Daoy (cell line): ENCODE results near the gene CTBP2. TPM values are rescaled to one million over a fixed set of nuclear protein-coding genes. Genes with fewer than 3 reads are reported as not detected.

Experiments used
- DNase-seq: peaks from one replicate; pipeline ENCODE4 v3.0.0-alpha.2; 2015; ENCODE audit warnings: low read depth
- total RNA-seq: library from RNA; depleted of rRNA; stranded (reverse); fragments of >200 nt; shearing (Covaris generic); gene quantifications from 2 replicates; pipeline ENCODE4 v1.2.3, GENCODE V29; 2014

Gene CTBP2
- total RNA-seq, 1 experiment from 2014 or later = 48.0 TPM

DNA sequence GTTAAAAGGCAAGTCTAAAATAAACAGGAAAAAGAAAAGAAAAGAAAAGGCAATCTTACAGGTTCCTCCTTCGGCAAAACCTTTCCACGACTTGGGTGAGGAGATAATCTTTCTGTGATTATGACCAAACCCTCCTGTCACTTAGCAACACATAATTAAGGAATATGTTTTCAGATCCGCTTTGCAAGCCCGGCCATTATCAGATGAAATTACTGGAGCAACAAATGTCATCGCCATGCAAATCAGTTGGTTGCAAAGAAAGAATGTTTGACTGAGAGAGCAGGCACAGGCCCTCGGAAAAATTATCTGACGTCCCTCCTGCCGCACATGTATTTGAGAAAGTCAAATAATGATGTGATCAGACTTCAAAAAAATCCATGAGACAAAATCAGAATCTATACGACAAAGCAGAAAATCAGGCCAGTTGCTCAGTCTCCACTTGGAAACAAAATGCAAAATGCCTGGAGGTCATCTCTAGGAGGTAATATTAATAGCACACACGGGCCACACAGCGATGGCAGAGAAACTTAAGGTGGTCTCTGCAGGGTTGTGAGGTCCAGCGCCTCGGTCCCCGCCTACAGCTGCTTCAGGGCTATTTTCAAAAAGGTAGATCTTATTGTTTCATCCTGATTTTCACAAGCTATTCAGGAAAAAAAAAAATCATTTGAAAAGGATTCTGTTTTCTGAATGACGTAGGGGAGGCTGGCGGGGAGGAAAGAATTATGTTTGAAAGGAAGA, 135.7 kb downstream of the CTBP2 start:
- DNase-seq = no peak

DNA sequence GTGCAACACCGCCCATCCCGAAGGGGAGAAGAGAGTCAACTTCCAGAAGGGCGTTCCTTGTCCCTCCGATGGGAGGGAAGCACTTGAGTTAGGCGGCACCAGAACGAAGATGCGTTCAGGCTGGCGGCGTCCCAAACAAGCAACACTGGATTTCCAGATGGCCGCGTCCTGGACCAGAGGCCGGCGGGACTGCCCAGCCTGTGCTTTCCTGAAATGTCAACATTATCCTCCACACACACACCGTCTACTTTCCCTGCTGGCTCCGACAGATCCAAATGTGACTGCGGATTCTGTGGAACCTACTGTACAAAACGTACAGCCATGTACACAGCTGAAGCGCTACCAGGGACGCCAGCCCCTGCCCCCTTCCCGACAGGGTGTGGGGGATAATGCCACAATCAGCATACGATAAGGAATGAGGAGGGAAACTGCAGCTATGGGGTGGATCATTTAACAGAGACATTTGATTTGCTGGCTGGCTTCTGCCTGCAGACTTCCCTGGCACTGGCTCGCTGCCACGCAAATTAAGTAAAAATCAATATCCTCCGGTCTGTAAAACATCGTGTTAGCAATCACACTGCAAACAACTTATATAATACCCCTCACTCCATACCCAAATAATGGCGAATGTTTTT, 136.4 kb downstream of the CTBP2 start:
- no peak for DNase-seq

DNA sequence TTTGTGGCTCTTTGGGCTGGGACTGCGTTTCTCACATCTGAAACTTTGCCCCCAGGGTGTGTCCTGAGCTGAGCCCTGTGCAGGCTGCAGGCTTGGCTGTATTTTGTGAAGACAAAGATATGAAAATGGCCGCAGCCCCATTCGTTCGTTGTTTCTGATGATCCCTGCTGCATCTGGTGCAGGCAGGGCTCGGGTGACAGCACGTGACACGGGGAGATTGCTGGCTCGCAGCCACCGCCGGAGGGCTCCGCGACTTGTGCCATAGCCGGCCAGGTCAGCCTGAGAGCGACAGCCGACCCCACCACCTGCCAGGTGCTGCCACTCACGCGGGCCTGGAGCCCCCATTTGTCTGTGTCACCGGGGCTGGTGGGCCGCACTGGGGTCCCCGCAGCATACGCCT, 137.1 kb downstream of the CTBP2 start:
- DNase-seq = no peak

DNA sequence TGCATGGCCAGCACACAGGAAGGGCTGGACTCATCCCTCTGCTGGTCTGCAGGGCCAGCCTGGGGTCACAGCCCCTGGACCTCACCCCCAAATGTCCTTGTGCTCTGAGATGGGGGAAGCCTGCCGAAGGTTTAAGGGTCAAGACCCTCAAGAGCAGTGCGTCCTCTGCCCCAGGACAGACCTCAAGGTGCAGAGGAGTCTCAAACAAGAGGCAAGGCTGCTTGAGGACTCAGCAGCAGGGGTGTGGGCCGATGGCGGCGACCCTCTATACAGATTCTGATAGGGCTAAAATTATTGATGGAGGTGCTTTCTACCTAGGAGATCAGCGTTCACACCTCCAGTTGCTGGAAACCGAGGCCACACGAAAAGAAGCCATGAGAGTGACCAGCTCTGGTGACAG, 137.7 kb downstream of the CTBP2 start:
- DNase-seq = no peak

DNA sequence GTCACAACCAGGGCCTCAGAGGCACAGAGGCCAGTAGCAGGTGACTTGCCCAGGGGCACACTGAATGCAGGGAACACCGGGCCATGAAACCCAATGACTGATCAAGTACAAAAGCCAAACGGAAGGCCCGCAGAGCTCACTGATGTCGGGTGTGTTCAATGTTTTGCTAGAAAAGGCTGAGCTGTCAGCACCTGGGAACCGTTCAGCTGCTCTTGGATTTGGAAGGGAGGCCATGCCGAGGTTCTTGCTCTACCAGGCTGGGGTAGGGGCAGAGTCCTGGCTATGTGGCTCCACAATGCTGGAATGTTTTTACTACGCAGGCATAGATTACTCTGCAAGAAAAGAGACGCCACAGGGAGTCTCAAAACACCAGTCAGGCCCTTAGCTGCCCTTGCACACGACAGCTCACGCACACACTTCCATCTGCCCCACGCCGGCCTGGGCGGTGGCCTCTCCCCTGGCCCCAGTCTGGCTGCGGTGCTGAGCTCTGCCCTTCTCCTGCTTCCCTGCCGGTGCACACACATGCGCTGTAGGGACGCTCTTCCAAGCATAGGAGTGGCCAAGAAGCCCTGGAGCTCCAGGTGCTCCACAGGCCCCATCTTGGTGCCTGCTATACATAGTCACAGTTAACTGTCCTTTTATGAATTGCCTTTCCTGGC, 138.5 kb downstream of the CTBP2 start:
- DNase-seq = no peak

DNA sequence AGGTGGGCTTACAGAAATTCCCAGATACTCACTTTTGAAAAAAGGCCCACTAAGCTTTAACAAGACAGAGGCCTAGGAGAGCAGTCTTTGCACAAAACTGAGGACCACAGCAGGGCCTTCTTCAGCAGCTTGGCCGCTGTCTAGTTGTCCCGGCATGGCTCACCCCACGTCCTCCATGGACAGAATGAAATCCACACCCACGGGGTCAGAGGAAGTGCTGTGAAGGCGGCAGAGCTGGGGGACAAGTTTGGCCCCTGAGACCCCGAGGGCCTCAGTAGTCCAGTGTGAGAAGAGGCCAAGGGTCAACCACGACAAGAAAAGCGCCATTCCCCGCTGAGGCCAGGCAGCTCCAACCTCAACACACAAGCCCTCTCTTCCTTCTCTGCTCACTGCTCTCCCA, 139.5 kb downstream of the CTBP2 start:
- DNase-seq = no peak

DNA sequence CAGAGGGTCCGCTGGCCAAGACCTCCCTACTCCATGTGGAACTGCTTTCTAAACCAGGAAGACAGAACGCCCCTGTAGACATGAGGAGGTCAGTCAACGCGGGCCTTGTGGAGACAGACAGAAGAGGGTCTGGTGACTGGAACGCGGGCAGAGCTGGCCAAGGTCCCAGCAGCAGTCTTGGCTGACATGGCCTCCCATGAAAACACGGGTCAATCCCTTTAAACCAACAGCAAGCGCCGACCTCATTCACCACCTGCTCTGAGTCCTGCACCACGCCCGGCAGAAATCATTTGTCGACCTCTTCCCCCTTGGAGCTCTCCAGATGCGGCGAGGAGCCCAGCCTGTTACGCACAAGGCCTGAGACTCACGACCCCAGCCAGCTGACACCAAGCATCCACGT, 140.0 kb downstream of the CTBP2 start:
- no peak for DNase-seq

DNA sequence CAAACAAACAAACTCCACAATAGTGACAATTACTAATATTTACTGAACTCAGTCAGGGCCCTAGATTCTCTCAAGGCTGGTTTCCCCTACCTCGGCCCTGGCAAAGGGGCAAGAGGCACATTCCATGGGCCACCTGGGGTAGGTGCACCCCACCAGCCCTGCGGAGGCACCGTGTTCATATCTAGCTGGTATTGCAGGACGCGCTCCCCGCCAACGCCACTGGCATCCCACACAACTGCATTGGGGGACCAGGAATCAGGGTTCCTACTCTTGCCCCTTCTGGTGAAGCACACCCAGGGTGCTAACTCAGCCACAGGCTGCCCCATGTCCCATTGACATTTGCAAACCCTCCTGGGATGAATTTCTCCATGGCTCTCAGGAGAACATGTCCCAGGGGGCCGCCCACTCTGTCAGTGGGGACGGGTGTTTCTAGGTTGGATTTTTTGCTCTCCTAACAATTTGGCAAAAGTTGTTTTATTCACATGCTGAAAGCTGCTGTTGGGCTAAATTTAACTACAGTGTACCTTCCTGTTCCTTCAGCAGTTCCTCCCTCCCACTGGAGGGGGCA, 141.7 kb downstream of the CTBP2 start:
- no peak for DNase-seq

DNA sequence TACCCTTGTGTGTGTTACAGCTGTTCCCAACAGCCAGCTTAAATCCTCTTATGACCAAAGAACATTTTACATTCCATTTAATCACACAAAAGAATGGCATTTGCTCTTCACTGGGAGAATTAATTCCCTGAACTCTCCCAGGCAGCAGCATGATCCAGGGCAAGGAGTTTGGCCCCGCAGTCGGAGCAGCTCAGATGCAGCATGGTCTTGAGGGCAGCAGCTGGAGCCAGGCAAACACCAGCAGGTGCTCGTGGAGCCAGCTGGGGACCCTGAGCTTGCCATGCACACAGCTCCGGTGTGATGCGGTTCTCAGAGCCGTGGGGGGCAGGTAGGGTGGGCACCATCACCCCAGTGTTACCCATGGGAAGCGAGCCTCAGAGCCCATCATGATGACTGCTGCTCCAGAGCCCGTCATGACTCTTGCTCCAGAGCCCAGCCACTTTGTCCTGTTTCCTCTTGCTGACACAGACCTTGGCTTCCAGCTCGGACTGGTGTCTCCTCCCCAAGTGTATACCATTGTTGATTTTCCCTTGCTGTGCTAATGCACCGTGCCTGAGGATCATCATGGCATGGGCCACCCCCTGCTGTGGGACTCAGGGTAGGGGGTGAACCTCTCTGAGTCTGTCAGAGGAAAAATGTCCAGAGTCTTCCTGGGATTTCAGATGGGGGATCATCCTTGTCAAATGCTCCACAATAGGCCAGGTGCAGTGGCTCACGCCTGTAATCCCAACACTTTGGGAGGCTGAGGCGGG, 142.6 kb downstream of the CTBP2 start:
- DNase-seq = no peak

DNA sequence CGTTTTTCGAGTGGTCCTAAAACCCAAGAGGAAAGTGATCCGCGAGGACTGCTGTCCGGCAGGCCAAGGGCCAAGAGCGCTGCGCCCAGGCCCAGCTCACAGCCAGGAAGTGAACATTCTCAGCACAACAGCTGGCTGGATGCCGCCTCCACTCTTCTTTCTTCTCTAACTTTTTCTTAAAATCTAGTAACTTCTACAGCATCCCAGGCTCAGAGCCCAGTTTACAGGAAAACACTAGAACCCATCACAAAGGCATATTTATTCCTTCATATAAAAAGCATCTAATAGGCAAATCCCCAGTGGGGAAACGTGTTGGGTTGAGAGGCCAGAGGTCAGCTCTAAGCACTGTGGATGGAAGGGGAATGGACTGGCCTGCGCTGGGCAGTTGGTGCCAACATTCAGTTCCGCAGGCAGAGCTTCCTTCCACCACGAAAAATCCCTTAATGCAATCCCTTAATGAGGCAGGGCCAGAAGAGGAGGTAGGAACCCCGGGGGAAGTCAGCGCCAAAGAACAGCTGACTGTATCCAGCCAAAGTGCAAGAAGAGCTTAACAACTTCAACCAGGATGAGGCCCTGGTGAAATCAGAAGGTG, 143.7 kb downstream of the CTBP2 start:
- no peak for DNase-seq

DNA sequence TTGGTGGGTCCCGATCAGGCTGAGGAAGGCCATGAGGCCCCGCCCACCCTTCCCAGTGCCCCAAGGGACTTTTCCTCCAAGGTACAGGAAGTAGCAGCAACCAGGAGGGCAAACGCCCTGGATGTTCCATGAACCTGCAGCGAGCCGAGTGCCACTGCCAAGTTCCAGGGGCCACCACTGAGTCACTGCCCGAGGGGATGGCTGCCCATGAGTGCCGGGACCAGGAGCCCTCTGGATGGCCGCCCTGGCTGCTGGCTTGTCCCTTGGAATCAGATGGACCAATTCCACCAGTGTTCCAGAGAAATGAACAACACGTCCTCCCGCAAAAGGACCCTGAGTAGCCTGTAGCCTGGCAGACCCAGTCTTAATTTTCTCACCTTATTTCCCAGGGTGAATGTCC, 144.2 kb downstream of the CTBP2 start:
- DNase-seq = no peak

DNA sequence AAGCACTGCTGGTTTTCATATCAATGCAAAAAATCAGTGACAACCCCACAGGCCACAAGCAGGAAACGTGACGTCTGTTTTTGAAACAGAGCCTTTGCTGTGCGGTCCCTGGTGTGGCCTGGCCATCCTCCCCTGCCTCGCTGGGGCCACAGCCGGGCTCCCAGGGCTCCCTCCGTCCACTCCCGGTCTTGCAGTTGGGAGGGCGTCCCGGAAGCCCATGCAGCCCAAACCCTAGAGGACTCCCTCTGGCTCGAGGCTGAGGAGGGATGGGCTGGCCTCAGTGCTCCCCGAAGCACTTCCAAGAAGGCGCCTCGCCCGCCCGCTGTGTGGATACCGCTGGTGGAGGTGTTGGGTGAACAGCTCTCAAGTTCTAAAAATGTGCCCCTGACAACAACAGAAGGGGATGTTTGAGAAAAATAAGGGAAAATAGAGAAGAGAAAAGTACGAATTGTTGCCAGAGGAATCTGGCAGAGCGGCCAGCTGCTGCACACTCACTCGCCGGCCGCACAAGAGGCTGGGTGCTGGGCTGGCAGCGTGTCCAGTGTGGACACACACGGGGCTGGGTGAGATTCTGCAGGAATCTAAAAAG, 144.9 kb downstream of the CTBP2 start:
- no peak for DNase-seq

DNA sequence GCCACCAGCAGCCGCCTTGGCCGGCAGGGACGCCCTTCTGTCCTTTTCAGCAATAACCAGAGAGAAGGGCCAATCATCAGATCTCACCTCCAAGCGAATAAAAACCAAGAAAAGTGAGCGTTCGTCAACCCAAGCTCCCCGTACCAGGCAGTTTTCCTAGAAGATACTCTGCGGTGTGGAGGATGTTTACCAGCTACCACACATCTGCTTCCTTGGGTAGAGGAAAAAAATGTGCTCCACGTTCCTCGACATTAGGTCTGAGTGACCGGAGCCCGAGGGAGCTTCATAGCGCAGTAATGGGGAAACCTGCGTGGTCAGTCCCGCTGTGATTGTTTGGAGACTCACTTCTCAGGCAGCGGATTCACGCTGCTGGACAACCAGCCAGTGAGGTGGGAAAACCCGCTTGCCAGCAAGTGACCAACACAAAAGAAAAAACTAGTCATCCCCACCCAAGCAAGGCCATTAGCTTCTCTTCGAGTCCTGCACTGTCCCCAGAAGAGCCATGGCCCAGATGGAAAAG, 145.5 kb downstream of the CTBP2 start:
- DNase-seq = no peak

DNA sequence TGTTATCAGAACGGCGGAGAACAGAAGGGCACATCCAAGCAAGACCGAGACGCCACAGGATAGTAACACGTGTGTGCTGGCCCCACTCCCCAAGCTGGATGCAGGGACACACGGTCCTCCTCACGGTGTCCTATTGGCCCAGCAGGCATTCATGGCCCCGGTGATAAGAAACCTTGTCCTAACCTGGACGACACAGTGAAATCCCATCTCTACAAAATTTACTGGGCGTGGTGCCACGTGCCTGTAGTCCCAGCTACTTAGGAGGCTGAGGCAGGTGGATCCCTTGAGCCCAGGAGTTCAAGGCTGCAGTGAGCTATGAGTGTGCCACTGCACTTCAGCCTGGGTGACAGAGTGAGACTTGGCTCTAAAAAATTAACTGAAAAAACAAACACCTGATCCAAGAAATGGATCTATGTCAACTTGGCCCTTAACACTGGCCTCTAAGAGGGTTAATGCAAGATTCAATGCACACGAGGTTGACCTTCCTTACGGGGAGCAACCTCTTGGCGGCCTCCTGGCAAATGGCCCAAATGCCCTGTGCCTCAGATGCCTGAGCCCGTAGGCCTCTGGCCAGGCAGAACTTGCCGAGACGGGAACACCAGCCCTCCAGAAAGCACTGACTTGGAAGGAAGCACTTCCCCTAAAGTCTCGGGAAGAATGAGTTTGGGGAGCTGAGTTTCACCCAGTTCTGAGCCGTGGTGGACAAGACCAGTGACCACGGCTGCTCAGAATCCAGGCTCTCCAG, 146.1 kb downstream of the CTBP2 start:
- no peak for DNase-seq

DNA sequence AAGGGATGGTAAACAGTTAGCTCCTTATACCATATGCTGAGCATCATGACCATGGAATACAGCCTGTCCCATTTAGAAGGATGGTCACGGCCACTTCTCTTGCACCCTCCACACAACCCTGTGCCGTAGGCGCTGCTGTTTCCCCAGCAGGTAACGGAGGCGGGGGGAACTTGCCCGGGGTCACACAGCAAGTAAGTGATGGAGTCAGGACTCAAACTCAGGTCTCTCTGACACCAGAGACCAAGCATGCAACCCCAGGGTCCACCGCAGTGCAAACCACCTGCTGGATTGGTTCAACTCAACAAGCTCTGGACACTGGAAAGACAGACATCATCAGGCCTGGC, 146.9 kb downstream of the CTBP2 start:
- no peak for DNase-seq

DNA sequence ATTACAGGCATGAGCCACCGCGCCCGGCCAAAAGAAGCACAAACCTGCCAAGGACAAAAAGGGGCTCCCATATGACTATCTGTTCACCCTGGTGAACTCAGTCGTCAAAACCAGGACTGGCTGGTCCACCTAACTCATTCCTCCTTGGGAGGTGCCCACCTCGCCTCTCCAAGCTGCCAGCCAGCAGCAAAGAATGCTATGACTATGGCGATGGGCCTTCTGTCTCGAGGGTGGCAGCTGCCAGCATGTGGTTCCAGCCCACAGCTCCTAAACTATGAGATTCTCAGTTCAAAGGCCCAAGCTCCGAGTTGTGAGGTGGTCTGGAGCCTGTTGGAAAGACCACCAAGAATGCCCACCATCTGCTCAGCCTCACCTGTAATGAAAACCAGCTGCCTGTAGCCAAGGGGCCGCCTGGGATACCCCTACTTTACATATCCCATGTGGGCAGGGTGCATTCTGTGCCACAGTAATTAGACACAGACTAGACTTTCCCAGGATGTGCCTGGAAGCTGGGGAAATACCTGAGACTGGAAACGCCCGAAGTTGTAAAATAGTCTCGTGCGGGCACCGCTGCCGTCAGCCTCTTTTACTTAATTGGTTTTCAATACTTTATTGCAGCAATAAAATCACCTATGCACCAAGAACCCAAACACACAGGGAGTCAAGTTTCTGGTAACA, 147.4 kb downstream of the CTBP2 start:
- no peak for DNase-seq

DNA sequence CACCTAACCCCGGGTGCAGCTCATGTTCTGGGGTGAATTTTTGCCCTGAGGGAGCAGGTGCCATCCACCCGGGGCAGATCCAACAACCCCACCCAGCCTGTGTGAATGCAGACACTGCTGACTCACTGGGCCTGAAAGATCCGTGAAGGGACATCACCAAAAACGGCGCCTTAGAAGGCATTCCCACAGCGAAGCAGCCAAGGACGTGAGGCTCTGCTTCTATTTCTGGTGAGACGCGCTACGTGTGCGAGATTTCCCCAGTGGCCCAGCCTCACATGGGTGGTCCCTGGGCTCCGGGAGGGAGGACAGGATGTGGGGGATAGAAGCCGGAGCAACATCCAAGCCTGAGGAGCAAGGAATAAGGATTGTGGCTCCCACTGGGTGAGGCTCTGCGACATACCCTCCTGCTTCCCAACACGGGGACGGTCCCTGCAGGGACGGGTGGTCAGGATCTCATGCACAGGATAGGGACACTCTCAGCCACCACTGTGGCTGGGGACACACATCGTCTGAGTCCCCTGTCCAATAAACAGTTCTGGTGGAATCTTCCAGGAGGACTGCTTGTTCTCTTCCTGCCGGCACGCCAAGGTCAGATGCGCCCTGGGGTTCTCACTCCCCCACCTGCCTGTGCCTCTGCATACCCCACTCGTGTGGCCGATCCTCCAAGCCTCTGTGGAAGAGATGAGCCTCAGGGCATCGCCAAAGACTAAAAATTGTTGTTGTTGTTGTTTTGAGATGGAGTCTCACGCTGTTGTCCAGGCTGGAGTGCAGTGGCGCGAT, 148.2 kb downstream of the CTBP2 start:
- no peak for DNase-seq

DNA sequence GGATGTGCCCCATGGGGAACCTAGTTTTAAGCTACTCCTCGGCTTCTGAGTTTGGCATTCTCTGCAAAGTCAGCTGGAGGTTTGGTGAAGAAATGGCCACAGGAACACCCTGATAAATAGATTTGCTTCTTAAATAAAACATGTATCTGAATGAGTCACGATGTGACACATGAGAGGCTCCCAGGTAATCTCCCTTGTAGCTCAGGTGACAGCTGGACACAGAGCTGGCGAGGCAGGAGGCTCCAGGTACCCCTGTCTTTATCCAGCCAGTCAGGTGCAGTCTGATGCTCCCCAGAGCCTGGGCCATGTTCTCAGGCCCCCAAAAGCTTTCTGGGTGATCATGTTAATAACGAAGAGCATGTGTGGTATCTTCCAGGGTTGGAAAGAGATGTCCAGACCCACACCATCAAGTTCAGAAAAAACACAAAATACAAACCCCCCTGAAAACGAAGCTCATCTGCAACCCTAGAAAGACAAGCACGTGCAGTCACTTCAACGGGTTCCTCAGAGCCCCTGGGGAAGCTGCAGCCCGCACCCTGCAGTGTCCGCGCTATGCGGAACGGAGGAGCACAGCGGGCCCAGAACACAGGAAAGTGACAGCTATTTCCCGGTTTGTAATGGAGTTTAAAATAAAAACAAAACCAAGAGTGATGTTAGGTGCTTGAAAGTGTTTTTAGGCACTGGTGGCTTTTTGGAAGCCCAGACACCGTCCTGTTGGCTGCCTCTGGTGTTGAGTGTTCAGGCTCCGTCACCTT, 149.0 kb downstream of the CTBP2 start:
- DNase-seq = no peak
